Urothelium cell line (cell line): ENCODE results near the gene HEATR3.
"Not testable (repeated sequence)": the region's sequence is repeated elsewhere in the genome, so short reads cannot be mapped to it uniquely, and the experiment has no call there.

ENCODE experiments used
- DNase-seq: peaks from one replicate; pipeline ENCODE4 v3.0.0; 2011; ENCODE audit warnings: low spot score, mixed read lengths
- FAIRE-seq: peaks from 2 replicates; lab custom pipeline; 2011; peaks lifted over from hg19 to GRCh38; lab: Jason Lieb, UNC

The HEATR3 gene

GRCh38 chr16:50096791-50097190 lies 31.0 kb downstream of the HEATR3 start:
- DNase-seq = no peak
- FAIRE-seq = no peak

- DNase-seq (no peak), FAIRE-seq (no peak)
These were observed 34.3 kb downstream of the HEATR3 start for GRCh38 chr16:50099957-50100648.

- FAIRE-seq = no peak
- no peak for DNase-seq
These were observed 36.4 kb downstream of the HEATR3 start for GRCh38 chr16:50102051-50102746.

- DNase-seq (no peak), FAIRE-seq (no peak)
These were observed 38.0 kb downstream of the HEATR3 start for GRCh38 chr16:50103764-50104163.

- DNase-seq = no peak
- no peak for FAIRE-seq
These were observed 48.8 kb downstream of the HEATR3 start for GRCh38 chr16:50114357-50115129.

GRCh38 chr16:50120711-50121110 lies 54.9 kb downstream of the HEATR3 start:
- no peak for FAIRE-seq
- DNase-seq = no peak

GRCh38 chr16:50121278-50121677 lies 55.5 kb downstream of the HEATR3 start:
- DNase-seq = no peak
- no peak for FAIRE-seq

- FAIRE-seq = no peak
- DNase-seq = no peak
These were observed 56.1 kb downstream of the HEATR3 start for GRCh38 chr16:50121721-50122445.

- FAIRE-seq = no peak
These were observed 57.6 kb downstream of the HEATR3 start for GRCh38 chr16:50123417-50123816.

GRCh38 chr16:50124769-50125168 lies 59.0 kb downstream of the HEATR3 start:
- DNase-seq = no peak
- no peak for FAIRE-seq

More at GRCh38 chr16:50123417-50123816, 57.6 kb downstream of the HEATR3 start:
- DNase-seq = no peak

GRCh38 chr16:50126183-50126582 lies 60.4 kb downstream of the HEATR3 start:
- DNase-seq (no peak), FAIRE-seq (no peak)

- not testable (repeated sequence) for FAIRE-seq, DNase-seq
These were observed 66.8 kb downstream of the HEATR3 start for GRCh38 chr16:50132571-50132970.

GRCh38 chr16:50133214-50133613 lies 67.4 kb downstream of the HEATR3 start:
- no peak for FAIRE-seq
- no peak for DNase-seq

GRCh38 chr16:50136399-50136798 lies 70.6 kb downstream of the HEATR3 start:
- FAIRE-seq = no peak
- no peak for DNase-seq

GRCh38 chr16:50137268-50137667 lies 71.5 kb downstream of the HEATR3 start:
- FAIRE-seq (no peak), DNase-seq (no peak)

- FAIRE-seq (no peak), DNase-seq (no peak)
These were observed 73.8 kb downstream of the HEATR3 start for GRCh38 chr16:50139580-50139979.

GRCh38 chr16:50144211-50144610 lies 78.4 kb downstream of the HEATR3 start:
- DNase-seq = no peak
- no peak for FAIRE-seq

GRCh38 chr16:50146479-50147435 lies 81.0 kb downstream of the HEATR3 start:
- DNase-seq (no peak), FAIRE-seq (no peak)

GRCh38 chr16:50151322-50151721 lies 85.6 kb downstream of the HEATR3 start:
- no peak for DNase-seq
- no peak for FAIRE-seq

- no peak for DNase-seq
- FAIRE-seq = no peak
These were observed 86.0 kb downstream of the HEATR3 start for GRCh38 chr16:50151756-50152155.
